Measurements from ENCODE around the gene TMEM191B.
A peak's percentile ranks its signal among the peaks of the same experiment; 100 is the strongest.
"Not testable (repeated sequence)": the region's sequence is repeated elsewhere in the genome, so short reads cannot be mapped to it uniquely, and the experiment has no call there.

TMEM191B gene

DNA sequence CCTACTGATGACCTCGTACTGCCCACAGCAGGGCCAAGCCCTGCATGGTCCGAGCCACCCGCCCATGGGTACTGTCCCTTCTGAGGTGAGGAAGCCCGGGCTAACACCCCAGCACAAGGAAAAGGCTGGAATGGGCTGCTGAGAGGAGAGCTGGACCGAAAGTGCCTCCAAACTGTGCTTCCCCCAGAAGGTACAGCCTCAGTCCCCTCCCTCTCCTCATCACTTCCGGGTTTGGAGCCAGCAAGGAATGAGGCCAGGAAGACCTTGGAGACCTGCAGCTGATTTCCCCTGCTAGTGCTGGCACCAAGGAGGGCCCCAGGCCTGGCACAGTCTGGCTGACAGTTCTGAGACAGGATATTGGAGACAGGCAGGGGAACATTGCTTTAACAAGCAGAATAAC, 31.3 kb downstream of the TMEM191B start:
- not testable (repeated sequence) for DNase-seq

DNA sequence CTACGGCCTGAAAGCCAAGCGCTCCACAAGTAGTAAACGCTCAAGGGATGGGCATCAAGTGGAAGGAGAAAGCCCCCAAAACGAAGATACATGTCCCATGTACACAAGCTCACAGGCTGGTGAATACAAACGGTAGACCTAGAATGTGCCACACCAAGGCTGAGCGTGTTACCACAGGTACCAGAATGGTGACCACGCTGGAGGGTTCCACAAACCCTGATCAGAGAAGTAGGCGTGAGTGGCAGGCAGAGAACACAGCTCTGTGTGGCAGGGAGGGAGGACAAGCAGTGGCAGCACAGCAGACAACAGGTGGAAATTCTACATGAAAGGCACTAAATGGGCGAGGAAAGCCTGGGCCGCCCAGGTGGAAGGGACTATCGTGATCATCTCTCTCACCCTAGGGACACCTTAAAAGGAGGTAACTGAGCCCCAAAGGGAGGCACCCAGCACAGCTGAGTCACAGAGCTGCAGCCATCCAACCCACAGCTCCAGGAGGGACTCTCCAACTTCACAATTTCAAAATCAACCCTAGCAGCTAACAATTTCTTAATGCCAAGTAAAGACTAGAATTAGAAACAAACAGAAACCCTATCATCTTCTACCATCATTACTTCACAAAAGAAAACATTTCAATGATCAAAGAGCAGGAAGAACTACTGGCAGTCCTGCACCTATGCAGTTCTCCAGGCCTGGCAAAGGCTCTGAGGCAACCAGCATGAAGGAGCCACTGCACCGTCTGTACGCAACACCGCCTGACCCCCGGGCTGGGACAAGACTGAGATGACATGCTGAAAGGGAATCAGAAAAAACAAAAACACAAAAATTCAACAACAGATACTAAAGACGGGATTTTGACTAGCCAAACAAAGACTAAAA, 32.7 kb downstream of the TMEM191B start:
- DNase-seq, result not testable (repeated sequence)

DNA sequence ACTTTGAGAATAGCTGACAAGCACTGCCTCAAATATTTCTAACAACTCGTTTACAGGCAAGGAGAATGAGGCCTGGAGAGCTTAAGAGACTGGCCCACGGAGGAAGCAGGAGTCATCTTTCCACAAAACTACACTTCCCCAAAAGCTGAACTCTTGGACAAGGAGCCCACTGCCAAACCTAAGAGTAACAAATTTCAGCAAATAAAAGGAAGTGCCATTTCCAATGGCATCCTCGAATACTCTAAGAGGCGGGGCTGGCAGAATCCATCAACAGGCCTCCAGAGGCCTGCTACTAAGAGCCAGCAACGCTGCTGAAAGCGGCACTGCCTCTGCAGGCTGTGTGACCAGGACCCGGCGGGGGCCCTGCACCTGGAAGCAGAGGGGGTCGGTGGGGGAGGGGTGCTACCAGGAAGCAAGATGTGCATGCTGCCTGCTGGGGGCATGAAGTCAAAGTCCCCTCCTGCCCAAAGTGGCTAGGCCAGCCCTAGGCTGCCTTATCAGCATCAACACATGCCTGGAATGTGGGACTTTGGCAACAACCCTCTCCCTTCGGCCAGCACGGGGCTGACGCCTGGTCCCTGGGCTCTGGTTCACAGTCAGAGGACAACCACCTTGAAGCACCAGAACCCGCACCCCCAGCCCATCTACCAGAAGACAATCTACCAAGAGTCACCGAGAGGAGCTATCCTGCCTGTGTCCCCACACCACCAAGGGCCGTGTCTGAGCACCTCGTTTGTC, 43.1 kb downstream of the TMEM191B start:
- not testable (repeated sequence) for DNase-seq

DNA sequence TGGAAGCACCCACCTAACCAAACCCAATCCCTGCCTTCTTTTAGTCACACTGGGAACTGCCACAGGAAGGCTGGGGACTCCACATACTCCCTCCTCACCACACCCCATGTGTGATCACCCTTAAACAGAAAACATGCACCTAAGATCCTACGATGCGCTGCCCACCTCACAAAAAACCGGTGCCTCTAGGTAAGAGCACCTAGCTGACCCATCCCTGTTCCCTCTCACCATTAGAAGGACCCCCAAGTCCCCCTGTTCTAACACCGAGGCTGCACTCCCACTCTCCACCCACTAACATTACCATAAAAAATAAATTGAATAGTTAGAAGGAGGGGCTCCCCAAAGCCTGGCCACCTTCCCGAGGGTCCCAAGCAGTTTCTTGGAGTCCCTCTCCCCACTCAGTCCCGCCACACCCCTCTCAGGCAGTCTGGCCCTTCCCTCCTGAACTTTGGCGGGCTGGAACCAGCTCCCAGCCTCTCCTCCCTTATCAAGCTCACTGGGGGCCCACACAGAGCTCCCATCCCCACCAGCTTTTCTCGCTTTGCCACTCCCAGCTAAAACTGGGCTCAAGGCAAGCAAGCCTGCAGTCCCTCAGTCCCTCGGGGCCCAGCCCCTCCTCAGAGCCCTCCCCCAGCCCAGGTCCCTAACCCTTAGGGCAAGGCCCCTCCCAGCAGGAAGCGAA, 46.0 kb downstream of the TMEM191B start:
- not testable (repeated sequence) for DNase-seq

DNA sequence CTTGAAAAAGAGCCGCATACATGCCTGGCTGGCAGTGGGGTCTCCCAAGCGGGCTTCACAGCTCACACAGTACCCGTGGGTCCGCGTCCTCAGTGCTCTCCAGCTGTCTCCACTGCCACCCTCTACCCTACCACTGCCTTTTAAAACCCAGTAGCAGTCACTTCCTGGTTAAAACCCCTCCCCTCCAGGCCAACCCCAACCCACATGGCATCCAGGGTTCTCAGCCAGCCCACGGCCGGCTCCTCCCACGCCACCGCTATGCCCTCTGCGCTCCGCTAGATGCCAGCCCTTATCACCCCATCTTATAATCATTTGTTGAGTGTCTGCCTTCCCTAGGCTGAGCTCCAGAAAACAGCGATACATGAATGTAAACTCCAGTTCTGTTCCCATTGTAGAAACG, 47.0 kb downstream of the TMEM191B start:
- not testable (repeated sequence) for DNase-seq

DNA sequence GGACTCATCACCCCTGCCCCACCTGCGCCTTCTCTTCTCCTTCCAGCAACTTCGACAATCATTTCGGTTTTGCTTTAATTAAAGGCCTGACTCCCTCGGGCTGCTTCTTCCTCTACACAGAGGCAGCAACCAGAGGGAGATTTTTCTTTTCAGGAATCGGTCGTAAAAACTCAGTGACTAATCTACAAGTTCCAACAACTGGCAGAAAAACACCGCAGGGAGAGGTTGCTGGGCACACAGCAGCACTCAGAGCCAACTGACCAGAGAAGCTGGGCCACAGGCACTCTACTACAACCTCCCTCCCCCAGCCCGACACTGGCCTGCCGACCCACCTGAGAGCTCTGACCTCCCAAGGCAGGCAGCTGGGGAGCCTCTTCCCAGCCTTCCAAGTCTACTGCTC, 48.1 kb downstream of the TMEM191B start:
- not testable (repeated sequence) for DNase-seq

DNA sequence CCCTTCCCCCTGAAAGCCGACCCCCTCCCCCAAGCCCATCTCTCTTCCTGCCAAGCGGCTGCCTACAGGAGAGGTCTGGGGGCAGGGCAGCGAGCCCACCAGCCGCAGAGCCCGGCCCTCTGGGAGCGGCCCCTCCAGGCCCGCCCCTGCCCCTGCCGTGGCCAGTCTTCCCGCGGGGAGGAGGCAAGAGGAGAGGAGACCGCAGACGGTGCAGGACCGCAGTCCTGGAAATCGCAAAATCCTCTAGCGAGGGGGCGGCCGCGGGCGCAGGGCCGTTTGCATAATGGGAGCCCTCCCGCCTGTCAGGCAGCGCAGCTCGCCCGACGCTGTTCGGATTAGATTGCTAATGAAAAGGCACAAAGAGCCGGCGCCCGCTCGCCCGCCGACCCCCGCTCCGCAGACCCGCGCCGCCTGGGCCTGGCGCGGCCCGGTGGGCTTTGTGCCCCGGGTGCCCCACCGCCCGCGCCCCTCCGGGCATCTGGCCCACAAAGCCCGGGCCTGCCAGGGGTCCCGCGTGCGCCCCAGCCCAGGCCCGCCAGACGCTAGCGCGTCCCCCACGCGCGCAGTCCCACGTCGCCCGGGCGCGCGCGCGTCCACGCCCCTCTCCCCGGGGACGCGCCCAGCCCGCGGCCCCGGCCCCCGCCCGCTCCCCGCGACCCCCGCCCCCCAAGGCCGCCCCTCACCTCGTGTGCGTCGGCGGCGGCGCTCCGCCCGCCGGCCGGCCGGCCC, 49.7 kb downstream of the TMEM191B start:
- not testable (repeated sequence) for DNase-seq

DNA sequence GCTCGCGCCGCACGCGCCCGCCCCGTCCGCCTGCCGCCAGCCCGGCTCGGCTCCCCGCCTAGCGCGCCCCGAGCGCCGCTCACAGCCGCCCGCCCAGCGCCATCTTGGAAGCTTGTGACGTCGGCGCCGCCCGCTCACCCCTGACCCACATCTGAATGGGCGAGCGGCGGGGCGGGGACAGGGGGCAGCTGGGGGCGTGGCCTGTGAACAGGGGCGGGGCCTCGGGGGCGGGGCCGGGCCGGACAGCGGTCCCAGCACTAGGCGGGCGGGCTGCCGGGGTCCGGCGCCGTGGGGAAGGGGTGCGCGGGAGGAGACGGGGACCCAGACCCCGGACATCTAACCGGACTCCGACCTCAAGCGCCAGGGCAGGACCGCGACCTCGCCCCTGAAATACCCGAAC, 50.2 kb downstream of the TMEM191B start:
- peak; percentile 28 to 38 for DNase-seq
